Fibroblast of the aortic adventitia (primary cell): ENCODE measurements around the gene KCNG3. TPM values are rescaled to one million over a fixed set of nuclear protein-coding genes. Genes with fewer than 3 reads are reported as not detected.

Experiments used
- DNase-seq: peaks from one replicate; pipeline ENCODE4 v3.0.0-alpha.2; 2010; ENCODE audit warnings: low read depth
- H3K4me3 ChIP-seq: 2 replicates; pipeline ENCODE4 v1.5.1; 2011; ENCODE audit warnings: low read depth, mild to moderate bottlenecking, control low read depth, low read length, moderate library complexity
- CTCF ChIP-seq: IDR thresholded peaks from 2 replicates; pipeline ENCODE4 v1.5.1; 2011; ENCODE audit warnings: mild to moderate bottlenecking, low read length, control low read depth, inconsistent platforms; ENCODE audit not compliant: insufficient read depth
- total RNA-seq: library from RNA; depleted of rRNA; stranded (reverse); fragments of >200 nt; gene quantifications from 2 replicates; pipeline ENCODE4 v1.2.3, GENCODE V29; 2012; ENCODE audit warnings: low replicate concordance

The KCNG3 gene
- total RNA-seq, 1 donor: under 0.01 TPM

- DNase-seq: no peak
- no peak for TF ChIP-seq CTCF
- no peak overlapping the region for H3K4me3 ChIP-seq
Observed at GRCh38 chr2:42519624-42520023, 25.8 kb upstream of the KCNG3 start.

- no peak for TF ChIP-seq CTCF
- no peak for DNase-seq
- no peak overlapping the region for H3K4me3 ChIP-seq
Observed at GRCh38 chr2:42516418-42516901, 22.7 kb upstream of the KCNG3 start.

- no peak overlapping the region for H3K4me3 ChIP-seq
- peak; percentile 76 for DNase-seq
- TF ChIP-seq CTCF: peak; percentile 83
Observed at GRCh38 chr2:42513252-42513918, 19.6 kb upstream of the KCNG3 start.

- H3K4me3 ChIP-seq: no peak overlapping the region
- DNase-seq: no peak
- TF ChIP-seq CTCF: no peak
Observed at GRCh38 chr2:42510608-42511243, 16.9 kb upstream of the KCNG3 start.

- H3K4me3 ChIP-seq: no peak overlapping the region
- TF ChIP-seq CTCF: no peak
- DNase-seq: no peak
Observed at GRCh38 chr2:42510191-42510590, 16.4 kb upstream of the KCNG3 start.

GRCh38 chr2:42504364-42505230, 10.8 kb upstream of the KCNG3 start:
- H3K4me3 ChIP-seq: no peak overlapping the region
- no peak for TF ChIP-seq CTCF
- no peak for DNase-seq
